ENCODE results near the gene PIP5KL1.

PIP5KL1 gene

GRCh38 chr9:127878001-127878651, 52.5 kb downstream of the PIP5KL1 start:
- H3K4me3 ChIP-seq (replicated peaks in 1 of 2; ENCODE audit: low read depth in 2 of 2, low read length in 2 of 2): peak overlapping the region; percentile 44 to 60
- DNase-seq (ENCODE audit: low read depth in 2 of 2): no peak
- TF ChIP-seq CTCF (IDR thresholded peaks at IDR 0.05; ENCODE audit: low read depth, low read length): no peak

- peak; percentile 52 to 72 for DNase-seq (ENCODE audit: low read depth in 2 of 2)
- TF ChIP-seq CTCF (IDR thresholded peaks at IDR 0.05; ENCODE audit: low read depth, low read length): no peak
- peak within 1 kb of the TSS; percentile 55 to 60 for H3K4me3 ChIP-seq (replicated peaks in 1 of 2; ENCODE audit: low read depth in 2 of 2, low read length in 2 of 2)
These were observed 53.0 kb downstream of the PIP5KL1 start, which contains the start of gene AK1 for GRCh38 chr9:127877566-127877998. AK1 (minus strand) TSS chr9:127877675; CDS start chr9:127874617, 3,058 bp downstream.

DNA sequence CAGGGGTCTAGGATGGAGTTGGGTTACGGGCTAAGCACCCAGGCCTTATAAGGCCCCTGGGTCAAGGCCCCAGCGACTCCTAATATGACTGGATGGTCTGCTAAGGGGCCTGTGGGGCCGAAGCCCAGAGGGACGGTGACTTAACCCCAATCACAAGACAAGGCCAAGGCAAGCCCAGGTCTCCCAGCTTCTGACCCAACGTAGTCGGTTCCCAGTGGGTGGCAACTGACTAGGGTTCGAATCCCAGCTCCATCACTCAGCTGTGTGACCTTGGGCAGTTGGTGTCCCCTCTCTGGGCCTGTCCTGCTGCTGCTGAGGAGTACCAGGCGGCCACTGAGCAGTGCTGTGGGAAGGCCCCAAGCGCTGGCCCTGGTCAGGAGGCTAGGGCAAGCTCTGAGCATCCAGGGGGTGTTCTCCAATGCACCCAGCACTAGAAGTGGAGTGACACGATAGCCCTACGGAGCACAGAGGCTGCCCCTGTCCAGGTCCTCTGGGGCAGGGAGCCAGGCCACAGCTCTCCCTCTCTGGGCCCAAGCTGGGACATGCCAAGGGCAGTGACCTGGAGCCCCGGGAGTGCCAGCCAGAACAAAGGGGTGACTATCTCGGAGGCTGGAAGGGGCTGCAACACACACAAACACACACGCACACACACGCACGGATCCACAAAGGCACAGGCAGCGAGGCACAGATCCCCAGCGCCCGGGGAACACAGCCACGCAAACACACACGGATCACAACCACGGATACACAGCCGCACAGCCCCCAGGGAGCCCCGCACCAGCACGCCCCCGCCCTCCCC, 53.6 kb downstream of the PIP5KL1 start:
- no peak for DNase-seq (ENCODE audit: low read depth in 2 of 2)
- H3K4me3 ChIP-seq (replicated peaks in 1 of 2; ENCODE audit: low read depth in 2 of 2, low read length in 2 of 2): peak overlapping the region; percentile 55 to 60
- TF ChIP-seq CTCF (IDR thresholded peaks at IDR 0.05; ENCODE audit: low read depth, low read length): no peak

- no peak for DNase-seq (ENCODE audit: low read depth in 2 of 2)
- TF ChIP-seq CTCF (IDR thresholded peaks at IDR 0.05; ENCODE audit: low read depth, low read length): no peak
- no peak overlapping the region for H3K4me3 ChIP-seq (replicated peaks in 1 of 2; ENCODE audit: low read depth in 2 of 2, low read length in 2 of 2)
These were observed 54.4 kb downstream of the PIP5KL1 start for GRCh38 chr9:127876026-127876763.

DNA sequence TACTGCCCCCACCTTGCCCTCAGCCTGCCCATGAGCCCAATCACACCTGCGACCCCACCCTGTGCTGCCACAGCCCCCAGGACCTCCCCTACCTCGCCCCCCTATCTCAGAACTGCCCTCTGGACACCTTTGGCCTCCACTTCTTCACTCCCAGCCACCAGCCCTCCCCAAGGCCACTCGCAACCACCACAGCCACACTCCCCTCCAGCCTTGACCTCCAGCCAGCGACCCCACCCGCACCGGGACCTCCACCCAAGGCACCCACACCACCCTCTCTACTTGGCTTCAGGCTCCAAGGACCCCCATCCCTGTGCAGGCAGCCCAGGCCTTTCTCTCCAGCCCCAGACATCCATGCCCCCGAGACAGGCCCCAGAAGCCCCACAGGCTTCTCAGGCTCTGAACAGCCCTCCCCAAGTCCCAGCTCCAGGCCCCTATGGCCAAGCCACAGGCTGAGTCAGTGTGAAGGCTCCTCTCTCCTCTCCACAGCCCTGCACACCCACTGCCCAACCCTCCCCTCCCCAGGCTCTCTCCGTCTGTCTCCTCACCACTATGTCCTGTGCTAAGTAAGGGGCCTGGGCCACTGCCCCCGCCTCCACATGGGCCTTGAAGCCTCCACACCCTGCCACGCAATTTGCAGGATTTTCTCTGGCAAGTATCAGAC, 55.1 kb downstream of the PIP5KL1 start:
- DNase-seq (ENCODE audit: low read depth in 2 of 2): peak in 1 of 2 donors; percentile 59
- TF ChIP-seq CTCF (IDR thresholded peaks at IDR 0.05; ENCODE audit: low read depth, low read length): no peak
- H3K4me3 ChIP-seq (replicated peaks in 1 of 2; ENCODE audit: low read depth in 2 of 2, low read length in 2 of 2): peak overlapping the region in 1 of 2 donors; percentile 2
